GM12891 (cell line): ENCODE data around the gene CEP170B.
"Not testable (repeated sequence)": the region's sequence is repeated elsewhere in the genome, so short reads cannot be mapped to it uniquely, and the experiment has no call there.

Source experiments
- DNase-seq: peaks from one replicate; pipeline ENCODE4 v3.0.0; 2011; ENCODE audit warnings: low spot score; ENCODE audit not compliant: insufficient read length
- FAIRE-seq: peaks from 2 replicates; lab custom pipeline; 2011; peaks lifted over from hg19 to GRCh38; lab: Jason Lieb, UNC
- PAX5 ChIP-seq: IDR thresholded peaks from 2 replicates; pipeline ENCODE4 v1.6.1; 2011; ENCODE audit warnings: low read length, moderate library complexity, mild to moderate bottlenecking; ENCODE audit not compliant: insufficient read depth, severe bottlenecking
- POLR2A ChIP-seq: IDR thresholded peaks from 2 replicates; pipeline ENCODE4 v1.6.1; 2011; ENCODE audit warnings: low read depth, low read length, control low read depth
- POLR2AphosphoS5 ChIP-seq: IDR thresholded peaks from 2 replicates; pipeline ENCODE4 v1.6.1; 2011; ENCODE audit warnings: low read depth, low read length, control low read depth
- POU2F2 ChIP-seq: IDR thresholded peaks from 2 replicates; pipeline ENCODE4 v1.6.1; 2011; ENCODE audit warnings: low read depth, mild to moderate bottlenecking, control low read depth, low read length, moderate library complexity
- SPI1 ChIP-seq: IDR thresholded peaks from 2 replicates; pipeline ENCODE4 v1.6.1; 2011; ENCODE audit warnings: low read depth, low read length, control low read depth
- TAF1 ChIP-seq: IDR thresholded peaks from 2 replicates; pipeline ENCODE4 v1.6.1; 2011; ENCODE audit warnings: low read depth, low read length, control low read depth

The CEP170B gene

DNA sequence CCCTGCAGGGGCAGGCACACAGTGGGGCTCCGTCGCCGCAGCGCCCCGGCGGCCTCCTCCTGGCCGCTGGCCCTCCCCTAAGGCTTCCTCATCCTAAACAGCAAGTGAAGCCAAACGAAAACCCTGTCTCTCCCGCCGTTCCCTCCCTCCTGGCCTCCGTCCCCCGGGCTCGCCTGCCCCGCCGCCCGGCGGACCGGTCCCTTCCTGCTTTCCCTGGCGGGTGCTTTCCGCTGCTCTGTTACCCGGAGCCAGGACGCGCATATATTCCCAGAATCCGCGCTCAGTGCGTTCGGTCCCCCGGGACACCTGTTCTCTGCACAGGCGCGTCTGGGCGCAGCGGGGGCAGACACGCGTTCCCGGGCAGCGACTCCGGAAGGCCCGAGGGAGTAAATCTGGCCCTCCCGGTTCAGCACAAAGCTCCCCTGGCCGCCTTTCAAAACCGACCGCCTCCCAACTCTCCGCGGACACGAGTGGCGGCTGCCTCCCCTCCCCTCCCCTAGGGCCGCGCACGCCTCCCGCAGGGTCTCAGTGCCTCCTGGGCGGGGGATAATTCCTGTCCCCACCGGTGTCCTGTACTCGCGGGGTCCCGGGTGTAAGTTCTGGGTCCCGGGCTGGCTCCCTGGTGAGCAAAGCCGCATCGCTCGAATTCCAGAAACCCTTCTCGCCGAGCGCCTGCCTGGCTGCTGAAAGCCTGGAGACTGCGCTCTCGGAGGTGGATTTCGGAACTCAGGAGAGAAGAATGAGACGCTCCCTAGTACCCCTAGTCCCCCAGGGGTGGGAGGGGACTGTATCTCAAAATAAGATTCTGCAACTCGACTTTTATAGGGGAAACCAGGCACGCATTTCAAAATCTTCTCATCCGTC, 21.4 kb upstream of the CEP170B start:
- FAIRE-seq (no peak), DNase-seq (no peak)
- no peak for TF ChIP-seq POU2F2
- no peak for TF ChIP-seq POLR2AphosphoS5
- TF ChIP-seq PAX5: no peak
- TF ChIP-seq TAF1: no peak
- TF ChIP-seq POLR2A: no peak
- TF ChIP-seq SPI1: no peak

DNA sequence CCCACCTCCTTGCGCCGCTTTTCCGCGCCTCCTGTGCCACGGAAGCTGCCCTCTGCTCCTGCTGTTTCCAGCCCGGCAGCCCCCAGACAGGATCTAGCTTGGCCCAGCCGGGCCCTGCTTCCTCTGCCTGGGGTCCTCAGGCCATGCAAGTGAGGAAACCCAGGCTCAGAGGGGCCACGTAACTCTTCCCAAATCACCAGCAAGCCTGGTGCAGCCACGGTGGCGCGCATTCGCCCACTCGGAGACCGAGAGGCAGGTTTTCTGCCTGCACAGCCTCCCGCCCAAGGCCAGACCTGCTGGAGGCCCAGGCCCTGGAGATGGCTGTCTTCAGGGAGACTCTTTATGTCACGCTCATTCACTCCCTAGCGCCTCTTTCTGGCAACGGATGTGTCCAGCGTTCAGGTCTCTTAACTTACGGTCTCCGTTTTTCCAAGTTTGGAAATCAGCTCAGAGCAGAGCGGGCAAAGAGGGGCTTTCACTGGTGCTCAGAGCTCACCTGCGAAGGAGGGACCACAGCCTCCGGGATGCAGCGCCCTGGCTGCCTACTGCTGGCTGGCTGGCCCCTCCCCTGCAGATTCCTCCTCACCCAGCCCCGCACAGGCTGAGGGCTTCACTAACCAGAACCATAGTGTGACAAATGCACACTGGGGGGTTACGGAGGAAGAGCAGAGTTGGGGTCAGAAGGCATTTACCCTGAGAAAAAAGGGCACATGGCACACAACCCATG, 20.6 kb upstream of the CEP170B start:
- no peak for FAIRE-seq
- TF ChIP-seq SPI1 (no peak), TAF1 (no peak), PAX5 (no peak), POLR2AphosphoS5 (no peak), POLR2A (no peak), POU2F2 (no peak)
- DNase-seq: no peak

DNA sequence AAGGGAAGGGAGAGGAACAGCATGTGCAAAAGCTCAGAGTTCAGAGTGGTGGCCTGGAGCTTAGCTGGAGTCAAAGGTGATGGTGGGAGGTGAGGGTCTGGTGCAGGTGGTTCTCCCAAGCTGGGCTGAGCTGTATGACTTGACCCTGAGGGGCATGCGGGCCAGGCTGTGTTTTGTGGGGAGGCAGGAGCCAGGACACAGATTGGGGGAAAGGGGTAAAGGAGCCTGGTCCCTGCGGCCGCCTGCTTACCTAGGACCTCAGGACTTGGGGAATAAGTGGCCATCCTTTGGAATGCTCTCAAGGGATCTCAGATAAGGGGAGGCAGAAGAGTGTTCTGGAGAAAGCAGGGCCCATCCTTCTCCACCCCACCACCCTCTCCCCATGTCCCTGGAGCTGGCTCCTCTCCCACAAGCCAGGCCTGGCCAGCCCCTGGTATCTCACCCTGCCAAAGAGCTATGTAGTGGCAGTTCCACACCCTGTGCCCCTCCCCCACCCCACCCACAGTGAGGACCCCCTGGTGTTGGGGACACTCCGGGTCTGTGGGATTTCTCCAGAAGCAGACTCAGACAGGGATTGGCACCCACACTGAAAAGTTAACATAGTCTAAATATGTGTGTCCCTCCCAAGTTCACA, 19.9 kb upstream of the CEP170B start:
- FAIRE-seq: no peak
- no peak for TF ChIP-seq TAF1
- TF ChIP-seq PAX5: no peak
- no peak for TF ChIP-seq POU2F2
- TF ChIP-seq SPI1: no peak
- no peak for TF ChIP-seq POLR2AphosphoS5
- no peak for TF ChIP-seq POLR2A
- no peak for DNase-seq

DNA sequence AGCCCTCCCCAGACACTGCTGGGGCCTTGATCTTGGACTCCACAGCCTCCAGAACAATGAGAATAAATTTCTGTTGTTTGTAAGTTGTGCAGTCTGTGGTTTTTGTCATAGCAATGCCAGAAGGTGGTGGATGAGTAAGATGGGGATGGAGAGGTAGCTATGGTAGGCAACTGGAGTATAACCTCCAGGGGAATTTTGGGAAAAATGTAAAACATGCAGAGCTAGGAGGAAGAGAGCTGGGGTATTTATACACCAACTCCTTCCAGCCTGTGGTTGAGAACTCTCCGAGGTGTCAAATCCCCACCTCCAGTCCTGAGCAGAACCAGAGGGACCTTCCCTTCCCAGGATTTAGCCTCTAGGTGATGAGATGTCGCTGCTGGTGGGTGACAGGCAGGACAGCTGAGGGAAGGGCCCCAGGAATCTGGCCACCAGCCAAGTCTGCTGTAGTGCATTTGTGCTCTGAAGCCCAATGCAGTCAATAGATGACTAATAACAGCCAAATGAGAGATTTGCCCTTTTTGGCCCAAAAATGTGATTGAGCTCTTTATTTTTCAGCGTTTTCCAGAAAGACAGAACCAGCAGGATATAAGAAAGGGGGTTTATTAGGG, 19.1 kb upstream of the CEP170B start:
- no peak for DNase-seq
- TF ChIP-seq POLR2A (no peak), POU2F2 (no peak), SPI1 (no peak), POLR2AphosphoS5 (no peak), TAF1 (no peak), PAX5 (no peak)
- FAIRE-seq: no peak

DNA sequence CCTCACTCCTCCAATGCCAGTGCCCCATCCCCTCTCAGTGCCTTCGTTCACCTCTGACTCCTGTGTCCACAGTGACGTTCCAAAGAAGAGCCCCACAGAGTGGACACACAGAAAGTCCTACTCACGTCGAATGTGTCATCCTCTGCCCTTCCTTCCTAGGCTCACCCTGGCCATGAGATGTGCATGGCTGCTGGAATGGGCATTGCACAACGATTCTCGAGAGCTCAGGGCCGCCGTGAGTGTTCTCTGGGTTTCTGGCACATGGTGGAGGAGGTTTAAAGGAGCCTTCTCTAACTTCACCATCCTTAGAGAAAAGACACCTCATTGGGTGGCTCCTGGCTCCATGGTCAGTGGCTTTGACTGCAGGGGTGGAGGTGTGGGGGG, 12.8 kb upstream of the CEP170B start:
- FAIRE-seq (no peak), DNase-seq (no peak)
- TF ChIP-seq PAX5 (no peak), SPI1 (no peak), TAF1 (no peak), POU2F2 (no peak), POLR2A (no peak), POLR2AphosphoS5 (no peak)

DNA sequence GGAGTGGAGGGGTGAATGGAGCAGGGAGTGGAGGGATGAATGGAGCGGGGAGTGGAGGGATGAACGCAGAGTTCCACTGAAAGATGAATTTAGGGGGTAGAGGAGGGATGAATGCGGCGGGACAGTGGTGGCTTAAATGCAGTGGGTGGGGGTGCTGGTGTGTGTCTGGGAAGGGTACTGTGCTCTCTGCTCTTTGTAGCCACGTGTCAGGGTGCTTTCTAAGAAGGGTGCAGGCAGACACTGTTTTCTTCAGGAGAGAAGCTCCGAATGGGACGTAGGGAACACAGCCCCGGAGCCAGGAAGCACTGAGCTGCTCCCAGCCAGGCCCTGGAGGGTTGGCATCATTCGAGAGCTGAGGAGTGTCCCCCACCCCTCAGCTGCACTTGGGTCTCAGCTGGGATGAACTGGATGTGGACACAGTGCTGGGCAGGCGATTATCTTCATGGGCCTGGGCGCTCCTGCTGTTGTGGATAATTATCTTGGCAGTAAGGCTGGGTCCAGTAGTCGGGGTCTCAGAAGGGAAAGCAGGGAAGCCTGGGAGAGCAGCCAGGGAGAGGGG, 9.5 kb upstream of the CEP170B start:
- no peak for FAIRE-seq
- TF ChIP-seq PAX5: no peak
- no peak for DNase-seq

DNA sequence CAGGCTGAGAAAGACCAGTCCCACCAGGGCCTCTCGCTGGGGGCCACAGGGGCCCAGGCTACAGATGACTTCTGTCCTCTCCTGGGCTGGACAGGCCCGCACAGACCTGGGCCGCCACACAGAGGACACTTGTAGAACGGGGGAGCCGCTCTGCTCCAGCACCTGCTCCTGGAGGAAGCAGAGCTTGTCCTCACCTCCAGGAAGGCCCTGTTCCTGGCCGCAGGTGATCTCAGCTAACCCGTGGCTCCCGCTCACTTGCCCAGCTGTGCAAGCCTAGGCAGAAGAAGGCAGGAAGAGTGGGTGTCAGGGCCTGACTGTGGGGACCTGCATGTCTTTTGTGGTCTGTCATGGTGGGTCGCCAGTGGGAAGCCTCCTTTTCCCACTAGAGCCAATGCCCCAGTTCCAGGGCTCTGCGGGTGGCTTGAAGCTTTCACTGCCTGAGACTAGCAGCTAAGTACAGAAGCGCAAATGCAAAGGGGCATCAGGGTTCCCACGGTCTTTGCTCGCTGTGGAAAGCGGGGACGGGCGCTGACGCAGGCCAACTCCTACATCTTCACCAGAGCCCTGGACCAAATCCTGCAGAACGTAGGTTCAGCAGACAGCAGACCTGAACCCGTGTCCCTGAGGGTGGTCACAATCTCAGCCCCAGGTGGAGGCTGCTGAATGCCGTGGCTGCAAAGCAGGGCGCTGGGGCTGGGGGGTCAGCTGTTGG, 8.8 kb upstream of the CEP170B start:
- DNase-seq: no peak
- no peak for TF ChIP-seq POLR2AphosphoS5
- no peak for TF ChIP-seq POLR2A
- no peak for TF ChIP-seq POU2F2
- TF ChIP-seq SPI1: no peak
- no peak for TF ChIP-seq TAF1
- TF ChIP-seq PAX5: no peak
- FAIRE-seq: no peak

DNA sequence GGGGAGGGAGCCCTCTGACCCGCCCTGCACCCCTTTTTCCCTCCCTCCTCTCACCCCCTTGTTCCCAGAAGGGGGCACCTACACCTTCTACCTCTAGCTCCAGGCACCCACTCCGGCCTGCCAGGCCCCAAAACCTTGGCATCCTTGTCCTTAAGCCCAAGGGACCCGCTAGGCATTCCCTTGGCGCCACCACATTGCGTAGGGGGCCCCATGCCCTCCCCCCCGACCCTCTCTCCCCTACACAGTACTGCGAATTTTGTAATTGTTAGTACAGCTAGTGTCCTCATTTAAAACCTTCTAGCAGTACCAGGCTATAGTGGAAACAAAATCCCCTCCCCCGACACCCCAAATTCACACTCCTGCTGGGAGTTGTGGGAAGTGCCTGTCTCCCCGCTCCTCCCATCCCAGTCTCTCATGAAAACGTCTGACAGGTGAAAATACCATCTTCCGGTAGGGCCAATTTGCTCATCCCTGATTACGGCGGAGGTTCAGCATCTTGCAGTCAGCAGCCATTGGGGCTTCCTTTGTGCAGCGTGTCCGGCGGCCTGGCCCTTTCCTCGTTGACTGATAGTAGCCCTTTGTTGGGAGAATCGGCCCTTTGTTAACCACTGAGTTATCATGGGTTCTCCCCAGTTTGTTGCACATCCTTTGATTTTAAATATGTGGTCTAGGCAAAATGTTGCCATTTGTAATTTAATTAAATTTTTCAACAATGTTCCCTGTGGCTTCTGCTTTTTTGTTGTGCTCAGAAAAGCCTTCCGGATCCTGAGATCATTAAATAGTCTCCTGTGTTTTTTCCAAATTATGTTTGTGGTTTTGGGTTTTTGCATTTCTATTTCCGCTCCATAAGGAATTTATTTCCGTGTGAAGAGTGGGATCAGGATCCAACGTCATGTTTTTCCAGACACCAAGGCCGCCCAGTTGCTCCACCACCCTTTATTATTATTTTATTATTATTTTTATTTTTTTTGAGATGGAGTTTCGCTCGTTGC, 7.9 kb upstream of the CEP170B start:
- no peak for DNase-seq
- no peak for TF ChIP-seq PAX5
- TF ChIP-seq POU2F2: no peak
- TF ChIP-seq TAF1: no peak
- no peak for TF ChIP-seq POLR2A
- TF ChIP-seq POLR2AphosphoS5: no peak
- TF ChIP-seq SPI1: no peak
- no peak for FAIRE-seq

DNA sequence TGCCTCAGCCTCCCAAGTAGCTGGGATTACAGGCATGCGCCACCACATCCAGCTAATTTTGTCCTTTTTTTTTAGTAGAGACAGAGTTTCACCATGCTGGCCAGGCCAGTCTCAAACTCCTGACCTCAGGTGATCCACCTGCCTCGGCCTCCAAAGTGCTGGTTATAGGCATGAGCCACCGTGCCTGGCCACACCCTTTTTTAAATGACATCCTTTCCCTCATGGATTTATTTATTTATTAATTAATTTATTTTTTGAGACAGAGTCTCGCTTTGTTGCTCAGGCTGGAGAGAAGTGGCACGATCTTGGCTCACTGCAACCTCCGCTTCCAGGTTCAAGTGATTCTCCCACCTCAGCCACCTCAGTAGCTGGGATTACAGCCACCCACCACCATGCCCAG, 7.1 kb upstream of the CEP170B start:
- FAIRE-seq, DNase-seq: not testable (repeated sequence)
